GM18861 (cell line): ENCODE measurements around the gene ZNF492.
"Not testable (repeated sequence)": the region's sequence is repeated elsewhere in the genome, so short reads cannot be mapped to it uniquely, and the experiment has no call there.

Source experiments
- ATAC-seq: cut with Tn5 transposase; IDR thresholded peaks from one replicate; pipeline ENCODE4 v1.9.1; 2021; ENCODE audit not compliant: unreplicated experiment

Gene ZNF492

GRCh38 chr19:22633706-22634449 lies at the start of gene ZNF492:
Gene ZNF492 (plus strand): TSS chr19:22634324. CDS start chr19:22653400, 19,076 bp downstream.
- ATAC-seq = not testable (repeated sequence)

- no peak for ATAC-seq
Measured at GRCh38 chr19:22595422-22595821, 38.7 kb upstream of the ZNF492 start.

- ATAC-seq = no peak
Measured at GRCh38 chr19:22595918-22596341, 38.2 kb upstream of the ZNF492 start.

- ATAC-seq = no peak
Measured at GRCh38 chr19:22600690-22601648, 33.2 kb upstream of the ZNF492 start.

- ATAC-seq = no peak
Measured at GRCh38 chr19:22601906-22602630, 32.1 kb upstream of the ZNF492 start.

- no peak for ATAC-seq
Measured at GRCh38 chr19:22602631-22603272, 31.4 kb upstream of the ZNF492 start.

- no peak for ATAC-seq
Measured at GRCh38 chr19:22603518-22604440, 30.3 kb upstream of the ZNF492 start.

GRCh38 chr19:22604571-22605274 lies 29.4 kb upstream of the ZNF492 start:
- no peak for ATAC-seq

GRCh38 chr19:22605275-22606211 lies 28.6 kb upstream of the ZNF492 start:
- ATAC-seq = no peak

- no peak for ATAC-seq
Measured at GRCh38 chr19:22606212-22606553, 27.9 kb upstream of the ZNF492 start.

- ATAC-seq = no peak
Measured at GRCh38 chr19:22606954-22607652, 27.0 kb upstream of the ZNF492 start.

- ATAC-seq = no peak
Measured at GRCh38 chr19:22607653-22608430, 26.3 kb upstream of the ZNF492 start.

- ATAC-seq = no peak
Measured at GRCh38 chr19:22608441-22608840, 25.7 kb upstream of the ZNF492 start.

GRCh38 chr19:22609630-22610029 lies 24.5 kb upstream of the ZNF492 start:
- ATAC-seq = no peak

GRCh38 chr19:22610121-22610520 lies 24.0 kb upstream of the ZNF492 start:
- ATAC-seq = no peak

GRCh38 chr19:22612316-22612715 lies 21.8 kb upstream of the ZNF492 start:
- no peak for ATAC-seq

- ATAC-seq = no peak
Measured at GRCh38 chr19:22616659-22617058, 17.5 kb upstream of the ZNF492 start.
